GM18502 (cell line): ENCODE measurements around the gene FFAR4.

Experiments
- ATAC-seq: cut with Tn5 transposase; IDR thresholded peaks from one replicate; pipeline ENCODE4 v1.9.1; 2021; ENCODE audit warnings: mild to moderate bottlenecking; ENCODE audit not compliant: unreplicated experiment, poor library complexity

FFAR4 gene

DNA sequence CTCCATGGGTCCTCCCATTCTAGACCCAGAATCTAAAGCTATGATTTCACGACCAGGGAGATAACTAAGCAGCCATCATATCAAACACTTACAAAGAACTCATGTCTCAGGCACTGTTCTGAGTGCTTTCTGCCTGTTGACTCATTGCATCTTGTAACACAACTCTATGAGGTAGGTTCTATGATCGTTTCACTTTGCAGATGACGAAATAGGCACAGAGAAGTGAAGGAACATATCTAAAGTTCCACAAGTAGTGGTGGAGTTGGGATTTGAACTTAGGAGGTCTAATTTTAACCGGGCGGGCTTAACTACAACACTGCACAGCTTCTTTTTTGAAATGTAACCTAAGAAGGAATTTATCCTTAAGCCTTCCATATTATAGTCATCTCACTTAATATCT, 31.7 kb downstream of the FFAR4 start:
- ATAC-seq, result no peak

DNA sequence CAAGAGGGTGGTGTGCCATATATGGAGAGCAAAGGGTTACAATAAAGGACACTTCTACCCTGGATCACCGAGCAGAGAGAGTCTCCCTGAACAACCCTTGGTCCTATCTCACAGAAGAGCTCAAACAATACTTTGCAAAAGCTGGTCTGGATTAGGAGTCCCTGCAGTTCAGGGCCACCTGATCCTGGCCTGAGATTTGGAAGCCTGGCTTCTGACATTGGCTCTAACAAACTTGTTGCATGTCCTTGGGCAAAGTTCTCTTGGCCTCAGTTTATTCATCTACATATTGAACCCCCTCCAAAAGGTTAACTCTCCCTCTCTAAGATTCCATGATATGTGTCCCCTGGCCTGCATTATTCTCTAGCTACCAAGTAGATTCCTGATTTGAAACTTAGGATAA, 32.9 kb downstream of the FFAR4 start:
- ATAC-seq, result no peak

DNA sequence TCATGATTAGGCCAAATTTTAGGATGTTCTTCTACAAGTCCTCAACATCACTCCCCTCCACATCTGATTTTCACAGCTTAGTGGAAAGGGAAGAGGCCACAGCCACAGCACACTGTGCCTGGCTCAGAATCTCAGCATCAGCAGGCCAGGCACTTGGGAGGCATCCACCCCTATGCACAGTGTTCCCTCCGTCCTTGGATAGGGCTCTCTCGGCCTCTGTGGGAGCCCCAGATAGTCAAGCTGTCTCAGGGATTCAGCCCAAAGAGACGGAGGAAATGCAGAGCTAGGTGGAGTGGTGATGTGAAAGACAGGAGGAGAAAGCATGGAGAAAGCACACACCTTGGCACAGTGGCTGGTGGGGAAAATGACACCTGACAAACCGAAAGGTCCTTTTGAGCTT, 33.3 kb downstream of the FFAR4 start:
- ATAC-seq, result no peak

DNA sequence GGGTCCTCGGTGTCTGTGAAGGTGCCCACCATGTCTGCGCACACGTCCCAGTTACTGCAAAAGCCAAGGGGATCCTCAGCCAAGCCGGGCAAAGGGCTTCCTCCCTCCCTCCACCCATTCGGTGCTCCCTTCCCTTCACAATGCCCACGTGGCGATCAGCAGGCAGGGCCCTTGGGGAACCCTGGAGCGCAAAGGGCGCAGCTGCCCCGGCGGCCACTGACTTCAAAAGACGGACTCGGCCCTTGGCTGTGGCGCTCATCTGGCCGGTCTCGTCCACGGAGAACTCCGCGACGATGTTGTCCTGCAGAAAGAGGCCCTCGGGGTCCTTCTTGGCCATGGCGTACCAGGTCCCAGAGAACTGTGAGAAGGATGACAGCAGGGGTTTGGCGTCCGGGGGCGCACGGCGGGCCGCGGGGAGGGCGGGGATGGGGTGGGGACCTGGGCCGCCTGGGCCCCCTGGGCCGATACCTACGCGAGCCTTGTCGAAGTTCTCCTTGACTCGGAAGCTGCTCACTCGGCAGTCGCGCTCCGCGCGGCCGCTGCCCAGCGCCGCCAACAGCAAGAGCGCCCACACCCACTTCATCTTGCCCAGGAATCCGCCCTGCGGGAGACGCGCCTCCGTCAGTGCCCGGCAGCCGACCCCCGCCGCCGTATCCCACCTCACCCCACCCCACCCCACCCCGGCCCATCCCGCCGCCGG, 34.1 kb downstream of the FFAR4 start:
- ATAC-seq, result no peak

DNA sequence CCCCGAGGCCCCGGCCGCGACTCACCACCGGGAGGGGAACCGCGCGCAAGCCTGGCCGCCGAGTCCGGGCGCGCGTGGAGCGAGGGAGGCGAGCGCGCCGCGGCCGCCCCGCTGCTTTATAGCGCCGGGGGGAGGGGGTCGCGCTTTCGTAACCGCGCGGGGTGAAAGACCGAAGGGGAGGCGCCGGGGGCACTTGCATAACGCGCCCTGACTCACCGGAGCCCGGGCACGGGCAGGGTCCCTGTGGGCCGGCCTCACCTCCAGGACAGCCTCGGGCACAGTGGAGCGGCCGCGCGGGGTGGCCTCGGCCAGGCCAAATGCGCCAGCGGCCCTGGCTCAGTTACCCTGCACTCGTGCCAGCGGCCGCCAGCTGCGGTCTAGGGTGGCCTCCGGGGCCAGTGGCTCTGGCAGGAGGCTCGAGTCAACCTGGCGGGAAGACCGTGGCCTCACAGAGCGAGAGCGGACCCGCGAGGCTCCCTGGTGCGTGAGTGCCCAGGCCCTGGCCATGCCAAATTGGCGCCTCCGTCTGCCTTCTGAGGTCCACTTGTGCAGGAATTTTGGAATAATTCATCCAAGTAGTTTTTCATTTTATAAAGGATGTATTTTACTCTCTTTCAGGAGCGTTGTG, 34.8 kb downstream of the FFAR4 start, which contains the start of gene RBP4:
RBP4 (minus strand) TSS at position 90 of the 628 bp plus-strand sequence. CDS start 207 bp downstream, outside the sequence.
- no peak for ATAC-seq

DNA sequence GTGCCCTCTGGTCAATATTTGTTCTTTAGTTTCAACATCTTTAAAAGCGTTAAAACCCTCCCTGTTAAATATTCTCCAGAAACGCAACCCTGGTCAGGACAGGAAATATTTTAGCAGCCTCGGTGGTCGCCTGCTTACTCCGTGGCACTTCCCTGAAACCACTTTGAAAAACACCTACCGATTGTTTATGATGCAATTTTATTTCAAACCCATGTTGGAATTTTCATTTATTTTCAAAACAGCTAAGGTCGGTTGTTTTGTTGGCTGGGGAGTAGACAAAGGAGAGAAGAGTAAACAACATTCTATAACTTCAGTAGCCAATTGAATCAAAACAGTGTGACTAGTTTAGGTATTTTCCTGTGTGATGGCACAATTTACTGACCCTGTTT, 35.3 kb downstream of the FFAR4 start:
- ATAC-seq, result no peak

DNA sequence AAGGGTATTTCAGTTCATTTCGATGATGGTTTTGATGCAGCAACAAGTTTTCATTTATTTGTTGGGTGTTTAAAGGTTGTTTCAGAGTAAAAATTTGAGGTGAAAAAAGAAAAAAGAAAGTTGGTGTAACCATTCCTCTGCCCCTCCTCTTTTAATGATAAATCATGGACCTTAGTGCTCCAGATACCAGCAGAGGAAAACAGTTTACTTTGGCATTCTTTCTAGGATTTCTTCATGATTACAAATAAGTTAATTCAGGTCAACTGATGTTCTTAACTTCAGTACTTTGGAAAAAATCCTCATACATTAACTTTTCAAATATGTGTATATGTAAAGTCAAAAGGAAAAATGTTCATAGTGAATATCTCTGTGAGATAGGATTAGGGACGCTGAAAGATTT, 36.6 kb downstream of the FFAR4 start:
- ATAC-seq, result no peak

DNA sequence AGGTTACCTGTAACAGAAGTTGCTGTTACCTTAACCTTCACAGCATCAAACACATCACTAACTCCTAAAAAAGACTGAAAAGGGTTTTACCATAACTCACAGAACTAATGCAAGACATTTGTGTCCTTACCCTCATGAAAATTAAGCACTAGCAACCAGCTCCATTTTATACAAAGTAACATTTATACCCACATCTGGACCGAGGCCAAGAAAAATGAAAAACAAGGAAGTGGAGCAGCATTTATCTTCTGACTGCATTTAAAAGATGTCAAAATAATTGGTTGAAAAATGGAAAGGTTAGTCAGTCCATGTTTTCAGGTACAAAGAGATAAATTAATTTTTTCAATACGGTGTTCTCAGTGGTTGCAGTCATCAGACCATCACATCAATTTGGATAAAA, 37.7 kb downstream of the FFAR4 start:
- no peak for ATAC-seq

DNA sequence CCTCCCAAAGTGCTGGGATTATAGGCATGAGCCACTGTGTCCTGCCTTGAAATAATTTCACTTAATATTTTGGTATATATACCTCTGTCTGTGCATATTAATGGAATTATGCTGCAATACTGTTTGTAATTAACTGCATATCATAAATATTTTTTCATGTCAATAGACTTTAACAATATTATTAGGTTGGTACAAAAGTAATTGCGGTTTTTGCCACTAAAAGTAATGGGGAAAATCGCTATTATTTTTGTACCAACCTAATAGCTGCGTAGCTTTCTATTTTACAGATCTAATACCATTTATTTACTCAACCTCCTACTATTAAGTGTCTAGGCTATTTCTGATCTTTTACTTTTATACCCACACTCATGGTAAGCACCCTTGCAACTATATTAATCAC, 42.0 kb downstream of the FFAR4 start:
- no peak for ATAC-seq

DNA sequence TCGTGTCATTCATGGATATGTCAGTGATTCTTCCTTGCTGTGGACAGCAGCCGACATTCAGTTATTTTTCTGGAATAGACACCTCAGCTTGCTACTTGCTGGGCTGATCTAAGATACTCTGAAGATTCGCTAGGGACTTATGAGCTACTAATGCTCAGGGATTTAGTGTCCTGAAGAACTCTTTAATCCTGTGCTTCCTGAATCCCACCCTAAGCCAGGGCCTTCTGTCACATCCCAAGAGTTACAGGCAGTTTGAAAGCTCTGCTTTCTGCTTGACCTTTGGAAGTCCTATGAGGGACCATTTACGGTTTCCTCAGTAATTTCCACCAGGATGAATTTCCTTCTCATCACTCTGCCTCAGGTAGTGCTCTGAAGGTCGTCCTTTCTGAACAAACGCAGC, 45.8 kb downstream of the FFAR4 start, which contains the start of gene PDE6C:
PDE6C (plus strand) TSS at position 227 of the 400 bp plus-strand sequence. CDS start 189 bp downstream, outside the sequence.
- ATAC-seq, result no peak

DNA sequence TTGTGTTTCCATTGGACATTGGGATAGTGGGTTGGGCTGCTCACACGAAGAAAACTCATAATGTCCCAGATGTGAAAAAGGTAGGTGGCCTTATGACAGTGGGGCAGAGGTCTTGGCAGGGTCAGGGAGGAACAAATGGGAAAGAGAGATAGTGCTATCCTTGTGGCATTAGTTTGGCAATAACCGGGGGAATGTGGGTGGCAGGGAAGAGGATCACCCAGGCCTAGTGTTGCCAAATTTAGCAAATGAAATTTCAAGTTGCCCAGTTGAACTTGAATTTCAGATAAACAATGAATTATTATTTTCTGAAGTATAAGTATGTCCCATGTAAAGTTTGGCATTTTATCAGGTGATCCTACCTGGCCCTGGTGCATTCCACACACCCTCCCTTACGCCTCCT, 46.7 kb downstream of the FFAR4 start:
- no peak for ATAC-seq

DNA sequence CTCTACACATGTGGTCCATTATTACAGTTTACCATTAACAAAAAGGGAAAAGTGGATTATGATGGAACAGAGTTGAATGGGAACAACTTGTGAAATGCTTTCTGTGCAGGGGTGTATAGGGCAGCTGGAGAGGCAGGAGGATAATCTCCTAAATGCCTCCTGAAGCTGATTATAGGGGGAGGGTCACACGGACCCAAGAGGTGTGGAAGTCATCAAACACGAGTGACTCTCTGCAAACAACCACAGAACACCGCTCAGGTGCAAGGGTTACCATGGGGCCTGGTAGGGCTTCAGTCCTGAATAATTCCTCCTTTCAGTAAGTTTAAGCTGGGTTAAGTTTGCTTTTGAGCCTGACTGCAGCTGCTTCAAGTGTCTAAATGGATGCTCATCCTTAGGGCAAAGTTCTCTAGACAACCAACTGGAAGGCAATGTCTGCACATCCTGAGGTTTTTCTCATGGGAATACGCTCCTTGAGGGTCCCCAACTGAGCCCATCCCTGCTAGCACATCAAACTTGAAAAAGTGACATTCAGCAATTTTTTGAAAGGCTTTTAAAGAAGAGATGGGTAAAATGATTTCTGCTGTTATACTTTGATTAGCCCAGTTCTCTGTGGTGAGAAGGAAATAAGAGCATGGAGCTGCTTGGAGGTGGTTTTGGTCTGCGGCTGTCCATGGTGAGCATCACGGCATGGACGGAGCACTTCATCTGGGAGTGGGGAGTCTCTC, 47.8 kb downstream of the FFAR4 start:
- ATAC-seq, result no peak

DNA sequence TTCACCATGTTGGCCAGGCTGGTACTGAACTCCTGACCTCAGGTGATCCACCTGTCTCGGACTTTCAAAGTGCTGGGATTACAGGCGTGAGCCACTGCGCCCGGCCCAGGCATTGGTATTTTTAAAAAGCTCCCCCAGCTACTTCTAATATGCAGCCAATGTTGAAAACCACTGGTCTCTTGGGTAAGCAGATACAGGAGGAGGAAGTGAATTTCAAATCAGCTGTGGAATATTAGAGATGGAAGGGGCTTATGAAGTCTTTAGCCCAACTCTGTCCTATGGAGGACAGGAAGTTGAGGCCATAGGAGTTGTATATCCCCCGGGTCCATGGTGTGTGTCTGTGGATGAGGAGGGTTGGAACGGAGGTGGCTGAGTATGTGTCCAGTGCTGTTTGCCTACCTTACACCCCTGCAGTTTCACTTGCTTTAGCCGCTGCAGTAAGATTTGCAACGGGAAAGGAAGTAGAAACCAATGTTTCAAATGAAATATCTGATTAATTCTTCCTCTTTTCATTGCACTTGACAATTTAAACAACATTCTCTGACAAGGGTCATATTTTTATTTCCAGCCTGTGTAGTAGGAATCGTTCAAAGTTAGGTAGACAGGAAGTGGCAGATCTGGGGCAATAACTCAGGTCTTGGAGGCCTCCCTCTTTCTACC, 49.2 kb downstream of the FFAR4 start:
- no peak for ATAC-seq

DNA sequence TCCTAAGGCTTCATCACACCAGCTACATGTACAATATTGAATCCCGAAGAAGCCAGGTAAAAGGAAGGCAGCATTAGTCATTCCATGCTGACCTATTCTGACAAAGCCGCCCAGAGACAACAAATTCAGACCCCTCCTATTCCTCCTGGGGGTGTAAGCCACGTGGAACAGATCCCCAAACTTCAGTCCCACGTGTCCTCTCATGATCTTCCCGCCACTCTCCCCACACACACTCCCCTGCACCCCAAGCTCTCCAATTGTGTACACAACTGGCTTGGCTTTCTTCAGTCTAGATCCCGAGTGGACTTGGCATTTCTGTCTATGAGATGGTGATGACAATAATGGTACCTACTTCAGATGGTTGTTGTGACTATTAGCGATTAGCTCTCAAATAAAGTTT, 54.5 kb downstream of the FFAR4 start:
- no peak for ATAC-seq

DNA sequence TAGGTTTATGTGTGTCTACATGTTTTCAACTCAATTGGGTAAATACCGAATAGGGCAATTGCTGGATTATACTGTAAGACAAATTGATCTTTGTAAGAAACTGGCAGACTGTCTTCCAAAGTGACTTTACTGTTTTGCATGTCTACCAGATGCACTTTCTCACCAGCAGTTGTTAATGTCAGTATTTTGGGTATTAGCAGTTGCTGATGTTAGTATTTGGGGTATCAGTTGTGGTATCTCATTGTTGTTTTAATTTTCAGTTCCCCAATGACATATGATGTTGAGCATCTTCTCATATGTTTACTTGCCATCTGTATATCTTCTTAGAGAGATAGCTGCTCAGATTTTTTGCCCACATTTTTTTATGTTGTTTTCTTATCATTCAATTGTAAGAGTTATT, 56.5 kb downstream of the FFAR4 start:
- ATAC-seq, result no peak

DNA sequence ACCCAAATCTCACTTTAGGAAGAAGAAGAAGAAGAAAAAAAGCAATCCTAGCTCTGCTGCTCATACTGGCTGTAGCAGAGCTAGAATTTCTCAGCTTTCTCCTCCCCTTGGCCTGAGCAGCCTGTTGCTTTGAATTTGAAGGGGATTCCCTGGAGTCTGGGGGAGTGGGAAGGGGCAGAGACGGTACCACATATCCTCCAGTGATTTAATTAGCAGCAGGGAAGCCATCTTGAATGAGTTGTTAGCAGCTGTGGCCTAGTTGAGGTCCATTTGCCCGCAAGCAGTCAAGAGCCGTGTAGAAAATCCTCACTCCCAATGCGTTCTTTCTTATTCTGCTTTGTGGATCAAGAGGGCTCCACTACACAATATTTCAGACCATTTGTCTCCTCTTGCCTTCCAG, 62.4 kb downstream of the FFAR4 start:
- no peak for ATAC-seq

DNA sequence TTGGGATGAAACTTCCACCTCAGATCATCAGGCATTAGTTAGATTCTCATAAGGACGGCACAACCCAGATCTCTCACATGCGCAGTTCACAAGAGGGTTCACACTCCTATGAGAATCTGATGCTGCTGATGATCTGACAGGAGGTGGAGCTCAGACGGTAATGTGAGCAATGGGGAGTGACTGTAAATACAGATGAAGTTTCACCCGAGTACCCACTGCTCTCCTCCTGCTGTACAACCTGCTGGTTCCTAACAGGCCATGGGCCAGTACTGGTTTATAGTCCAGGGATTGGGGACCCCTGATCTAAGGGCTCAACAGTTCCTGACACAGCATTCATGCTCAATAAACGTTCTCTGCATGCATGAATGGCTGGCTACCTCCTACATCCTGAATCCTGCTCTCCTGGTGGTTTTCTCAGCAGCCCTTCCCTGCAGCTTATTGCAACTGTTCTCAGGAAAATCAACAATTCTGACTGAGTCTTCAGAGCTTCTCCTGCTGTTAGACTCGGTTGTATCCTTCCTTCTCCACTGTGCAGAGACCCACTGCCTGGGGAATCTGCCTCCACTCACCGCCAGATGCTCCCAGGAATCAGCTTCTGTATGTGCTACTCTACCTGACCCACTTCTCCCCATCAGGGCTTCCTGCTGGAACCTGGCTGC, 63.3 kb downstream of the FFAR4 start:
- ATAC-seq, result no peak

DNA sequence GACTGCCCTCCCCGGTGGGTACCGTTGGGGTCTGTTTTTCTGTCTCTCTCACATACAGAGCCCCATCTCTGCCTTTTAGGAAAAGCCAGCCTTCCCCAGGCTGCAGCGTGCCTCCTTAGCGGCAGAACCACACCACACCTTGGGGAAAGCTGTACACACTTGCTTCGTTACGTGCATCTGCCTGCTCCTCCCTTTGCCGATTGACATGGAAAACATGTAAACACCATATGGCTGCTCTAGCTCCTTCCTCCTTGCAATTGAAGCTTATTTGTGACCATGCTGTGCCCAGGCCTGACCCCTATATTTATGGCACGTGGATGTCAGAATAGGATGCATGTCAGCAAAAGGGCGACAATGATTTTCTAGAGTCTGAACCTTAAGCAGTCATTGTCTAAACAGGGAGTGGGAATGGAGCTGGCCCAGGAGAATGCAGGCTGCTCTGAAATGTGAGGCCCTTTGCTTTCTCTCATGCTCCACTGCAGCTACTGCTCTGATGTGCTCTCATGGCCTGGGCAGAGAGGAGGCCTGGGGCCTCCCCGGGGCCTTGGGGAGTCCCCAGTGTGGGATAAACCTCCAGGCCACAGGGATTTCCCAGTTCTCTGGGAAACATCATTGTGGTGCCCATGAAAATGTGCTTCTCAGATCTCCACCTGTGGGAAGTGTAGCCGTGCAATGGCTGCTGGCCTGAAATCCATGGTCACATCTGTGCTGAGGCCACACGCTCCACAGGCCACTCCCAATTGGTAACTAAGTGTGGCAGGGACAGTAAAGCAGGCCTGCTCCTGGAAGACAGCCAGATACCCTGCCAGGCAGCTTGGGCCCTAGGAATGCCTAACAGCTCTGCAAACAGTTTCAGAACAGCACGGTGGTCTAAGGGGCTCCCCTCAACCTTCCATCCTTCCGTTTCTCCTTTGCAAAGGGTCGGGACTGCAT, 64.4 kb downstream of the FFAR4 start:
- no peak for ATAC-seq
